ENCODE data around the gene CCDC160.

DNA sequence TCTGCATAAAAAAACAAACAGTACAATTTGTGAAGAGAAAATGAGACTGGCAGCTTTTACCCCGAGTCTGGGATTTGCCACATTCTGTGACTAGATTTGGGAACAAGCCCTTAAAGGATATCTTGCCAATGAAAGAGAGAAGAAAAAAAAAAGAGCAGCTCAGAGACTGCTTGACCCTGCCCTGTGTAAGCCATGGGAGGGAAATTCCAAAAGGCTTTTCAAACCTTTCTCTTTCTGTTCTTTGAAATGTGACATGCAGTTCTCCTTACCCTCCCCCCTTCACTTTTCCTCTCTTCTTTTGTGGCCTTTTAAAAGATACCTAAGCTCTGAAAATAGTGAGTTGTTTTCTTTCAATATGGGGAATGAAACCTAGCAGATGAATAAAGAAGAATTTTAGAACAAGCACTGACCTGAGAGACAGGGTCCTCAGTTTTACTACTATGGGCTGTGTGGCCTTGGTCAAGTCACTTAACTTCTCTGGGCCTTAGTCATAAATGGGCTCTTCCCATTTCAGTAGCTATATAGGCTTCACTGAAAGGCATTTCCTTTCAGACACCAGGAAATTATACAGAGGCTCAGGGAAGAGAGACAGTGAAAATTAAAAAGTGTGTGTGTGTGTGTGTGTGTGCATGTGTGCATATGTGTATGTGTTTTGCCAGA lies 5.1 kb downstream of the CCDC160 start:
- TF ChIP-seq, protein P1, sequence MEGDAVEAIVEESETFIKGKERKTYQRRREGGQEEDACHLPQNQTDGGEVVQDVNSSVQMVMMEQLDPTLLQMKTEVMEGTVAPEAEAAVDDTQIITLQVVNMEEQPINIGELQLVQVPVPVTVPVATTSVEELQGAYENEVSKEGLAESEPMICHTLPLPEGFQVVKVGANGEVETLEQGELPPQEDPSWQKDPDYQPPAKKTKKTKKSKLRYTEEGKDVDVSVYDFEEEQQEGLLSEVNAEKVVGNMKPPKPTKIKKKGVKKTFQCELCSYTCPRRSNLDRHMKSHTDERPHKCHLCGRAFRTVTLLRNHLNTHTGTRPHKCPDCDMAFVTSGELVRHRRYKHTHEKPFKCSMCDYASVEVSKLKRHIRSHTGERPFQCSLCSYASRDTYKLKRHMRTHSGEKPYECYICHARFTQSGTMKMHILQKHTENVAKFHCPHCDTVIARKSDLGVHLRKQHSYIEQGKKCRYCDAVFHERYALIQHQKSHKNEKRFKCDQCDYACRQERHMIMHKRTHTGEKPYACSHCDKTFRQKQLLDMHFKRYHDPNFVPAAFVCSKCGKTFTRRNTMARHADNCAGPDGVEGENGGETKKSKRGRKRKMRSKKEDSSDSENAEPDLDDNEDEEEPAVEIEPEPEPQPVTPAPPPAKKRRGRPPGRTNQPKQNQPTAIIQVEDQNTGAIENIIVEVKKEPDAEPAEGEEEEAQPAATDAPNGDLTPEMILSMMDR (IDR thresholded peaks at IDR 0.05): no peak
- TF ChIP-seq NFYB (CRISPR knock-in tag; conservative IDR thresholded peaks at IDR 0.05; ENCODE audit: low read depth) (no peak), TCF7 (CRISPR knock-in tag; IDR thresholded peaks at IDR 0.05; ENCODE audit: low read depth) (no peak)
- TF ChIP-seq, protein P2, sequence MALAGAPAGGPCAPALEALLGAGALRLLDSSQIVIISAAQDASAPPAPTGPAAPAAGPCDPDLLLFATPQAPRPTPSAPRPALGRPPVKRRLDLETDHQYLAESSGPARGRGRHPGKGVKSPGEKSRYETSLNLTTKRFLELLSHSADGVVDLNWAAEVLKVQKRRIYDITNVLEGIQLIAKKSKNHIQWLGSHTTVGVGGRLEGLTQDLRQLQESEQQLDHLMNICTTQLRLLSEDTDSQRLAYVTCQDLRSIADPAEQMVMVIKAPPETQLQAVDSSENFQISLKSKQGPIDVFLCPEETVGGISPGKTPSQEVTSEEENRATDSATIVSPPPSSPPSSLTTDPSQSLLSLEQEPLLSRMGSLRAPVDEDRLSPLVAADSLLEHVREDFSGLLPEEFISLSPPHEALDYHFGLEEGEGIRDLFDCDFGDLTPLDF (CRISPR knock-in tag; IDR thresholded peaks at IDR 0.05): no peak
- TF ChIP-seq, protein P3, sequence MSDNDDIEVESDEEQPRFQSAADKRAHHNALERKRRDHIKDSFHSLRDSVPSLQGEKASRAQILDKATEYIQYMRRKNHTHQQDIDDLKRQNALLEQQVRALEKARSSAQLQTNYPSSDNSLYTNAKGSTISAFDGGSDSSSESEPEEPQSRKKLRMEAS (CRISPR knock-in tag; IDR thresholded peaks at IDR 0.05): no peak
